Breast epithelium (tissue), 4 donors: Measurements from ENCODE around the gene KCNK5. TPM values are rescaled to one million over a fixed set of nuclear protein-coding genes. Genes with fewer than 3 reads are reported as not detected.

Source experiments
- DNase-seq, 2 donors: peaks; one replicate each; pipeline ENCODE4 v3.0.0-alpha.2; 2019; ENCODE audit warnings: low spot score in 2 of 2
- H3K27ac ChIP-seq, 2 donors: fragments of 200-600 bp; sonication (generic) in 1 of 2; one replicate each; pipeline ENCODE4 v1.5.1; 2016 to 2019; ENCODE audit warnings: mild to moderate bottlenecking in 1 of 2
- H3K27me3 ChIP-seq, 2 donors: fragments of 200-600 bp; sonication (generic) in 1 of 2; one replicate each; pipeline versions ENCODE4 v1.5.1 to v1.6.0; 2017 to 2019; ENCODE audit warnings: control low read depth in 1 of 2, mild to moderate bottlenecking in 1 of 2
- H3K36me3 ChIP-seq: fragments of 200-600 bp; one replicate; pipeline ENCODE4 v1.5.1; 2019
- H3K4me1 ChIP-seq, 2 donors: fragments of 200-600 bp; sonication (generic); one replicate each; pipeline ENCODE4 v1.5.1; 2016 to 2019; ENCODE audit warnings: control low read depth in 1 of 2
- H3K4me3 ChIP-seq, 3 donors: fragments of 200-600 bp; sonication (generic); 1 replicate in 2 of 3; 2 replicates in 1 of 3; pipeline ENCODE4 v1.5.1; 2016 to 2019; ENCODE audit warnings: mild to moderate bottlenecking in 3 of 3, moderate library complexity in 2 of 3
- H3K9me3 ChIP-seq, 2 donors: fragments of 200-600 bp; sonication (generic) in 1 of 2; one replicate each; pipeline ENCODE4 v1.5.1; 2016 to 2019; ENCODE audit warnings: control low read depth in 1 of 2
- POLR2A ChIP-seq: fragments of 450-650 bp; IDR thresholded peaks from one replicate; pipeline ENCODE4 v1.6.1; 2016; ENCODE audit warnings: antibody characterized with exemption, mild to moderate bottlenecking, moderate library complexity
- POLR2AphosphoS5 ChIP-seq, 3 donors: sonication (generic); formaldehyde crosslinking; IDR thresholded peaks; one replicate each; pipeline ENCODE4 v1.6.1; 2017; ENCODE audit warnings: antibody characterized with exemption in 3 of 3
- intact Hi-C: fragments of 100-400 bp; cut with DNase I; formaldehyde crosslinking; loops from one replicate; pipeline ENCODE4 v1.15.1; 2023; ENCODE audit warnings: low total_unique reads
- total RNA-seq, 3 donors: library from RNA; depleted of rRNA; stranded (reverse); fragments of >200 nt; gene quantifications; one replicate each; pipeline ENCODE4 v1.1.0, GENCODE V29; 2016
- TF ChIP-seq, protein P1 (sequence below), 3 donors: fragments of 450-650 bp; IDR thresholded peaks; one replicate each; pipeline ENCODE4 v1.5.1; 2016 to 2017; ENCODE audit warnings: antibody characterized with exemption in 3 of 3, mild to moderate bottlenecking in 3 of 3, moderate library complexity in 3 of 3

The KCNK5 gene
- total RNA-seq, 3 donors from 2014 or later = 1.8 to 20.6 (median 4.3) TPM

DNA sequence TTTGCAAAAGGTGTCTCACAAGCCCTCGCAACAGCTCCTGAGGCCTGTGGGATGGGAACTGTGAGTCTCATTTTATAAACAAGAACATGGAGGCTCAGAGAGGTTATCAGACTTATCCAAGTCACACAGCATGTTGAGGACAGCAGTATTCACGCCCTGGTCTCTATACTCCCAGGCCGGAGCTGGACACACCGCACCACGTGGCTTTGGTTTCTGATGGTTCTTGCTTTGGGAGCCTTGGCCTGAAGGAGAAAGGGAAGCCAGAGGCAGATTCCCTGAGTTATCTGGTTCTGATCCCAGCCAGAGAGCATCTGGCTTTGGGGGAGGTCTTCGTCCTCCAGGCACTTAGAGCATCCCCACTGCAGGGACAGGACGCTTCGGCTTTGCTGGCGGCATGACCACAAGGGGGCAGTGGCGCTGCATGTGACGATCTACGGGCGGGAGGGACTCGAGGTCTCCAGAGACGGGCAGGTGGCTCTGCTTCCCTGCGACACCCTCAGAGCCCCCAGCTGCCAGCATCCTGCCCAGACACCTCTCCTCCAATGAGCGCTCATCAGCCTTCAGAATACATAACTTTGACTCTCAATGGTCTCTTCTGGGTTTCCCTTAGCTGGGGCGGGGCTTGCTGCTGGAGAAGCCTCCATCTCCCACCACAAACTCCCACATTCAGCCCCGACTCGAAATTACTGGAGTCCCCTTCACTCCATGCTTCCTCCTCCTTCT lies 62.9 kb downstream of the KCNK5 start:
- TF ChIP-seq, protein P1, sequence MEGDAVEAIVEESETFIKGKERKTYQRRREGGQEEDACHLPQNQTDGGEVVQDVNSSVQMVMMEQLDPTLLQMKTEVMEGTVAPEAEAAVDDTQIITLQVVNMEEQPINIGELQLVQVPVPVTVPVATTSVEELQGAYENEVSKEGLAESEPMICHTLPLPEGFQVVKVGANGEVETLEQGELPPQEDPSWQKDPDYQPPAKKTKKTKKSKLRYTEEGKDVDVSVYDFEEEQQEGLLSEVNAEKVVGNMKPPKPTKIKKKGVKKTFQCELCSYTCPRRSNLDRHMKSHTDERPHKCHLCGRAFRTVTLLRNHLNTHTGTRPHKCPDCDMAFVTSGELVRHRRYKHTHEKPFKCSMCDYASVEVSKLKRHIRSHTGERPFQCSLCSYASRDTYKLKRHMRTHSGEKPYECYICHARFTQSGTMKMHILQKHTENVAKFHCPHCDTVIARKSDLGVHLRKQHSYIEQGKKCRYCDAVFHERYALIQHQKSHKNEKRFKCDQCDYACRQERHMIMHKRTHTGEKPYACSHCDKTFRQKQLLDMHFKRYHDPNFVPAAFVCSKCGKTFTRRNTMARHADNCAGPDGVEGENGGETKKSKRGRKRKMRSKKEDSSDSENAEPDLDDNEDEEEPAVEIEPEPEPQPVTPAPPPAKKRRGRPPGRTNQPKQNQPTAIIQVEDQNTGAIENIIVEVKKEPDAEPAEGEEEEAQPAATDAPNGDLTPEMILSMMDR (IDR thresholded peaks at IDR 0.05) = peak; percentile 49 to 88 (median 77)
- TF ChIP-seq POLR2AphosphoS5 (IDR thresholded peaks at IDR 0.05) (no peak), POLR2A (no peak)
- Histone ChIP-seq H3K9me3 (peaks cover 1% of the 10 kb centered on the region in 2 donors), H3K27ac (no peak overlapping the region), H3K4me3 (no peak overlapping the region), H3K27me3 (no peaks in the 10 kb centered on the region), H3K36me3 (no peaks in the 10 kb centered on the region), H3K4me1 (no peaks in the 10 kb centered on the region)
- DNase-seq = peak; percentile 59 to 68
- intact Hi-C loops = loop anchor here (5.0 kb wide), 1 partner anchor 146 kb away; the partner anchor contains the start of gene KCNK17

GRCh38 chr6:39157511-39157910 lies 71.8 kb downstream of the KCNK5 start:
- Histone ChIP-seq H3K36me3 (no peaks in the 10 kb centered on the region), H3K4me1 (no peaks in the 10 kb centered on the region), H3K27ac (no peak overlapping the region), H3K27me3 (no peaks in the 10 kb centered on the region), H3K9me3 (peaks cover 0 to 6% of the 10 kb centered on the region in 2 donors), H3K4me3 (no peak overlapping the region)
- no peak for DNase-seq
- intact Hi-C loops = no loop called here
- no peak for TF ChIP-seq POLR2AphosphoS5 (IDR thresholded peaks at IDR 0.05)
- TF ChIP-seq, protein P1 (IDR thresholded peaks at IDR 0.05) = no peak
- no peak for TF ChIP-seq POLR2A

- Histone ChIP-seq H3K27me3 (no peaks in the 10 kb centered on the region), H3K4me1 (no peaks in the 10 kb centered on the region), H3K36me3 (no peaks in the 10 kb centered on the region), H3K4me3 (no peak overlapping the region), H3K9me3 (peaks cover 0 to 6% of the 10 kb centered on the region in 2 donors), H3K27ac (no peak overlapping the region)
- DNase-seq = no peak
- TF ChIP-seq, protein P1 (IDR thresholded peaks at IDR 0.05) = no peak
- TF ChIP-seq POLR2A = no peak
- intact Hi-C loops = no loop called here
Observed at GRCh38 chr6:39156801-39157200, 72.5 kb downstream of the KCNK5 start.

GRCh38 chr6:39154705-39155104 lies 74.6 kb downstream of the KCNK5 start:
- no peaks in the 10 kb centered on the region for H3K36me3 ChIP-seq
- intact Hi-C loops = no loop called here
- no peak for TF ChIP-seq POLR2A
- no peak for TF ChIP-seq POLR2AphosphoS5 (IDR thresholded peaks at IDR 0.05)
- TF ChIP-seq, protein P1 (IDR thresholded peaks at IDR 0.05) = no peak

GRCh38 chr6:39153766-39154397 lies 75.4 kb downstream of the KCNK5 start:
- no peaks in the 10 kb centered on the region for H3K4me1 ChIP-seq
- TF ChIP-seq, protein P1 (IDR thresholded peaks at IDR 0.05) = no peak
- TF ChIP-seq POLR2A = no peak
- TF ChIP-seq POLR2AphosphoS5 (IDR thresholded peaks at IDR 0.05) = no peak
- H3K4me3 ChIP-seq = no peak overlapping the region
- intact Hi-C loops = no loop called here
- H3K27ac ChIP-seq = no peak overlapping the region
- H3K9me3 ChIP-seq = no peaks in the 10 kb centered on the region
- H3K36me3 ChIP-seq = no peaks in the 10 kb centered on the region
- H3K27me3 ChIP-seq = no peaks in the 10 kb centered on the region
- no peak for DNase-seq

More at GRCh38 chr6:39154705-39155104, 74.6 kb downstream of the KCNK5 start:
- Histone ChIP-seq H3K27me3 (no peaks in the 10 kb centered on the region), H3K27ac (no peak overlapping the region), H3K4me1 (no peaks in the 10 kb centered on the region), H3K4me3 (no peak overlapping the region), H3K9me3 (peaks cover 0 to 6% of the 10 kb centered on the region in 2 donors)
- no peak for DNase-seq
